NCI-H1417 treated with DMSO at 0.1 percent for 48 hours (cell line): Measurements from ENCODE around the gene MIPOL1.

Source experiments
- DNase-seq: peaks from one replicate; lab custom pipeline; 2025; lab: John Stamatoyannopoulos, UW

Gene MIPOL1

GRCh38 chr14:37597914-37598746 is 400.4 kb downstream of the MIPOL1 start:
- DNase-seq, result no peak

- DNase-seq, result no peak
Observed at GRCh38 chr14:37598747-37599506, 401.2 kb downstream of the MIPOL1 start.

DNA sequence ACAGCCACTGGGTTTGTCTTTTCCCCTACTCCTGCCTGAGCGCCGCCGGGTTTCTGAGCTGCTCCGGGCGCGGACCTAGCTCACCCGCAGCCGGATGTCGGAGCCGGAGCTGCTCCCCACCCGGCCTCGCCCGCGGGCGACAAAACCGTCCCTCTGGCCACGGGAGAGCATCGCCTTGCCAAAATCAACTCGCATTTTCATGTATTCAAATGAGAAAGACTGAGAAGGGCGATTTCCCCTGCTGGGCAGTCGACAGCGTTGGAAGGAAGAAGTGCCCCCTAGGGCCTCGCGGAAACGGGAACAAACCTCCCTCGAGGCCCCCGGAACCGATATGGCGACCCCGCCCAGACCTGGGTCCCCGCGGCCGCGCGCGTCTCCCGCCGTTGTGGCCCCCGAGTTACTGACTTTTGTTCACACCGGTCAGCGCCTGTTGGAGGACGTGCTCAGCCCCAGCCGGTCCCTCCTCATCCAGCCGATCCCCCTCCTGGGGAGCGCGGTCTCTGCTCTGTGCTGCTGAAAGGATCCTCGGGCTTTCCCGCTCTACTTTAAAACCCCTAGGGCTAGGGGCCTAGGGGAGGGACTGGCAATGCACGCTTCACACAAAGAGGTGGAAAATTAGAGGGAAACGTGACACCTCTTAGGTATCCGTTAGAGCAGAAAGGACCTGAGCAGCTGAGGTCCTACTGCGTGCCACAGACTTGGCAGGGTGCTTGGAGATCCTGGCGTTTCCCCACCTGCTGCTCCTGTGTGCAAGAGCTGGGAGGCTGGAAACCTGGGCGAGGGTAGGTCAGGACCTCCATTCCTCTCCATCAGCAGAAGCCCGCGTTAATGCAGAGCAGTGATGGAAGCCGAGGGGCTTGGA is 402.0 kb downstream of the MIPOL1 start:
- DNase-seq, result peak; percentile 76

- DNase-seq, result no peak
Observed at GRCh38 chr14:37600880-37601741, 403.4 kb downstream of the MIPOL1 start.

DNA sequence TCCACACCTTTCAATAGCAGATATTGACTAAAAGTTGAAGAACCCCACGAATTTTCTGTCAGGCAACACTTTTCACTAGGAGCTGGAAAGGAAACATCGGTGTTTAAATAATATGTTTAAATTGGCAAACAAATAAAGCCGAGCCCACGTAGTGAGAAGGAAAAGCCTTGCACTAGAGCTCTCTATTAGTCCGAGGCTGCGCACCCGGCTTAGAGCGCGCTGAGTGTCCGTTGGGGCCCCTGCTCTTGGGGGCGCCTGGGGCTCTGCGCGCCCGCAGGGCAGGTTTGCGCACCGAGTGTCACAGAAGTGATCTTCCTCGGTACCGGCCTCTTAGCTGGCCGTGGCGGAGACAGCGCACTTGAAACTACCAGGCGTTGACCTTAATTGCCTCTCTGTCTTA is 404.1 kb downstream of the MIPOL1 start:
- no peak for DNase-seq
